Measurements from ENCODE around the gene SLC6A11. TPM values are rescaled to one million over a fixed set of nuclear protein-coding genes. Genes with fewer than 3 reads are reported as not detected.

The SLC6A11 gene
- total and polyA plus RNA-seq, 2 of the 8 experiments (the other 6 are each of a cell fraction or from before 2014, with no cell fraction given) = 0.78 to 1.5 TPM

- FAIRE-seq = no peak
Observed at GRCh38 chr3:10952525-10952924, 136.5 kb downstream of the SLC6A11 start.

More at GRCh38 chr3:10952525-10952924, 136.5 kb downstream of the SLC6A11 start:
- Histone ChIP-seq H4K91ac (replicated peaks; ENCODE audit: insufficient read length, low read length) (no peak overlapping the region), H3K18ac (ENCODE audit: extremely low read depth, low read length) (no peak overlapping the region), H3K14ac (ENCODE audit: insufficient read length) (no peak overlapping the region), H2AFZ (ENCODE audit: low read length) (no peak overlapping the region), H3K79me1 (ENCODE audit: low read depth, low read length) (no peaks in the 10 kb centered on the region), H2BK120ac (replicated peaks; ENCODE audit: low read depth, low read length) (no peak overlapping the region), H3K36me3 (ENCODE audit: control insufficient read depth in 2 of 4, insufficient read depth in 4 of 4, low read length in 3 of 4) (no peaks in the 10 kb centered on the region), H3K4me1 (replicated peaks in 1 of 4; ENCODE audit: control insufficient read depth in 3 of 4, insufficient read depth in 4 of 4, low read length in 3 of 4) (no peaks in the 10 kb centered on the region; a peak in 1 of 7 replicates), H4K20me1 (replicated peaks in 1 of 2; ENCODE audit: control insufficient read depth in 1 of 2, insufficient read depth in 2 of 2, low read length in 2 of 2) (no peaks in the 10 kb centered on the region), H2BK5ac (ENCODE audit: low read depth, low read length) (no peak overlapping the region), H2BK12ac (ENCODE audit: low read depth, low read length) (no peak overlapping the region), H2AK5ac (ENCODE audit: low read depth, low read length) (no peak overlapping the region), H4K5ac (ENCODE audit: insufficient read length, low read depth, low read length) (no peak overlapping the region), H3K79me2 (ENCODE audit: control insufficient read depth in 1 of 2, insufficient read depth in 2 of 2, low read length in 2 of 2) (no peaks in the 10 kb centered on the region), H3K23me2 (ENCODE audit: low read depth, low read length) (no peaks in the 10 kb centered on the region), H3K4ac (replicated peaks; ENCODE audit: insufficient read length, low read depth, low read length) (no peak overlapping the region), H2BK15ac (ENCODE audit: low read length) (no peak overlapping the region), H3K9me3 (ENCODE audit: insufficient read depth in 2 of 2, low read depth in 1 of 2, low read length in 1 of 2) (no peaks in the 10 kb centered on the region), H4K8ac (ENCODE audit: extremely low read depth, insufficient read depth, low read length) (no peak overlapping the region), H3K23ac (ENCODE audit: insufficient read length) (no peak overlapping the region), H3K27ac (ENCODE audit: low read depth, low read length) (no peak overlapping the region), H3K9ac (replicated peaks in 1 of 4; ENCODE audit: extremely low read depth in 1 of 4, low read depth in 3 of 4, low read length in 3 of 4) (no peak overlapping the region), H3K4me3 (ENCODE audit: extremely low read depth in 1 of 4, insufficient read depth in 2 of 4, low read depth in 3 of 4, low read length in 4 of 4) (no peak overlapping the region), H2BK20ac (ENCODE audit: low read length) (no peak overlapping the region), H3K4me2 (ENCODE audit: insufficient read depth in 1 of 2, low read depth in 2 of 2, low read length in 2 of 2) (no peak overlapping the region), H3K27me3 (replicated peaks in 1 of 4; ENCODE audit: control insufficient read depth in 3 of 4, extremely low read depth in 1 of 4, insufficient read depth in 3 of 4, low read length in 3 of 4) (no peaks in the 10 kb centered on the region), H3K56ac (replicated peaks; ENCODE audit: insufficient read length, low read depth, low read length) (no peak overlapping the region)
- no peak for TF ChIP-seq TAF7 (optimal IDR thresholded peaks at IDR 0.05; ENCODE audit: borderline replicate concordance, low read depth, low read length)
- TF ChIP-seq, protein P1, sequence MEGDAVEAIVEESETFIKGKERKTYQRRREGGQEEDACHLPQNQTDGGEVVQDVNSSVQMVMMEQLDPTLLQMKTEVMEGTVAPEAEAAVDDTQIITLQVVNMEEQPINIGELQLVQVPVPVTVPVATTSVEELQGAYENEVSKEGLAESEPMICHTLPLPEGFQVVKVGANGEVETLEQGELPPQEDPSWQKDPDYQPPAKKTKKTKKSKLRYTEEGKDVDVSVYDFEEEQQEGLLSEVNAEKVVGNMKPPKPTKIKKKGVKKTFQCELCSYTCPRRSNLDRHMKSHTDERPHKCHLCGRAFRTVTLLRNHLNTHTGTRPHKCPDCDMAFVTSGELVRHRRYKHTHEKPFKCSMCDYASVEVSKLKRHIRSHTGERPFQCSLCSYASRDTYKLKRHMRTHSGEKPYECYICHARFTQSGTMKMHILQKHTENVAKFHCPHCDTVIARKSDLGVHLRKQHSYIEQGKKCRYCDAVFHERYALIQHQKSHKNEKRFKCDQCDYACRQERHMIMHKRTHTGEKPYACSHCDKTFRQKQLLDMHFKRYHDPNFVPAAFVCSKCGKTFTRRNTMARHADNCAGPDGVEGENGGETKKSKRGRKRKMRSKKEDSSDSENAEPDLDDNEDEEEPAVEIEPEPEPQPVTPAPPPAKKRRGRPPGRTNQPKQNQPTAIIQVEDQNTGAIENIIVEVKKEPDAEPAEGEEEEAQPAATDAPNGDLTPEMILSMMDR (IDR thresholded peaks at IDR 0.05; ENCODE audit: control extremely low read depth in 1 of 3, insufficient read depth in 1 of 3, low read depth in 1 of 3, low read length in 3 of 3) = no peak
- WGBS, 2 experiments (ENCODE audit: extremely low coverage in 1 of 2, insufficient coverage in 1 of 2, insufficient read length in 1 of 2, insufficient replicate concordance in 2 of 2, low coverage in 1 of 2, low lambda C conversion rate in 2 of 2, missing lambda C conversion rate in 1 of 2) = 95% methylated on average over 3 of the region's 3 CpGs; no CpG with 5 or more reads in 1 of the 2 experiments
- no peak for DNase-seq (ENCODE audit: low read depth in 1 of 2, low spot score in 2 of 2)
- ChIA-PET POLR2A (ENCODE audit: partially characterized antibody) (no interaction called here), CTCF (ENCODE audit: partially characterized antibody) (interaction anchor here (0.9 to 16.2 kb wide), 8 partner anchors 10 to 174 kb away, joined by 3 to 207 read pairs (median 6); no protein-coding TSS in a partner anchor)

Measured in H1 (cell line).